A673 (cell line): ENCODE measurements around the gene RGMA.

ENCODE experiments used
- EZH2 ChIP-seq: fragments of 200-600 bp; sonication (generic); IDR thresholded peaks from 2 replicates; pipeline ENCODE4 v1.6.1; 2017; ENCODE audit warnings: borderline replicate concordance, low read depth, mild to moderate bottlenecking, mixed read lengths, antibody characterized with exemption, low read length; ENCODE audit not compliant: poor library complexity, severe bottlenecking
- TF ChIP-seq, protein P1 (sequence below): fragments of 300-800, 200-600 bp; sonication (generic); conservative IDR thresholded peaks from 2 replicates; pipeline ENCODE4 v1.5.1; 2017; ENCODE audit warnings: low read depth, mild to moderate bottlenecking, antibody characterized with exemption, low read length, moderate library complexity, mixed read lengths

- TF ChIP-seq, protein P1, sequence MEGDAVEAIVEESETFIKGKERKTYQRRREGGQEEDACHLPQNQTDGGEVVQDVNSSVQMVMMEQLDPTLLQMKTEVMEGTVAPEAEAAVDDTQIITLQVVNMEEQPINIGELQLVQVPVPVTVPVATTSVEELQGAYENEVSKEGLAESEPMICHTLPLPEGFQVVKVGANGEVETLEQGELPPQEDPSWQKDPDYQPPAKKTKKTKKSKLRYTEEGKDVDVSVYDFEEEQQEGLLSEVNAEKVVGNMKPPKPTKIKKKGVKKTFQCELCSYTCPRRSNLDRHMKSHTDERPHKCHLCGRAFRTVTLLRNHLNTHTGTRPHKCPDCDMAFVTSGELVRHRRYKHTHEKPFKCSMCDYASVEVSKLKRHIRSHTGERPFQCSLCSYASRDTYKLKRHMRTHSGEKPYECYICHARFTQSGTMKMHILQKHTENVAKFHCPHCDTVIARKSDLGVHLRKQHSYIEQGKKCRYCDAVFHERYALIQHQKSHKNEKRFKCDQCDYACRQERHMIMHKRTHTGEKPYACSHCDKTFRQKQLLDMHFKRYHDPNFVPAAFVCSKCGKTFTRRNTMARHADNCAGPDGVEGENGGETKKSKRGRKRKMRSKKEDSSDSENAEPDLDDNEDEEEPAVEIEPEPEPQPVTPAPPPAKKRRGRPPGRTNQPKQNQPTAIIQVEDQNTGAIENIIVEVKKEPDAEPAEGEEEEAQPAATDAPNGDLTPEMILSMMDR = no peak
- TF ChIP-seq EZH2 = no peak
Measured at GRCh38 chr15:93066834-93067648, 22.0 kb downstream of the RGMA start.
